CD4-positive, alpha-beta T cell treated with Interleukin-15 for 1 hour (primary cell): Measurements from ENCODE around the gene ERBB4.

ENCODE experiments used
- DNase-seq: peaks from one replicate; pipeline ENCODE4 v3.0.0-alpha.2; 2020

ERBB4 gene

DNA sequence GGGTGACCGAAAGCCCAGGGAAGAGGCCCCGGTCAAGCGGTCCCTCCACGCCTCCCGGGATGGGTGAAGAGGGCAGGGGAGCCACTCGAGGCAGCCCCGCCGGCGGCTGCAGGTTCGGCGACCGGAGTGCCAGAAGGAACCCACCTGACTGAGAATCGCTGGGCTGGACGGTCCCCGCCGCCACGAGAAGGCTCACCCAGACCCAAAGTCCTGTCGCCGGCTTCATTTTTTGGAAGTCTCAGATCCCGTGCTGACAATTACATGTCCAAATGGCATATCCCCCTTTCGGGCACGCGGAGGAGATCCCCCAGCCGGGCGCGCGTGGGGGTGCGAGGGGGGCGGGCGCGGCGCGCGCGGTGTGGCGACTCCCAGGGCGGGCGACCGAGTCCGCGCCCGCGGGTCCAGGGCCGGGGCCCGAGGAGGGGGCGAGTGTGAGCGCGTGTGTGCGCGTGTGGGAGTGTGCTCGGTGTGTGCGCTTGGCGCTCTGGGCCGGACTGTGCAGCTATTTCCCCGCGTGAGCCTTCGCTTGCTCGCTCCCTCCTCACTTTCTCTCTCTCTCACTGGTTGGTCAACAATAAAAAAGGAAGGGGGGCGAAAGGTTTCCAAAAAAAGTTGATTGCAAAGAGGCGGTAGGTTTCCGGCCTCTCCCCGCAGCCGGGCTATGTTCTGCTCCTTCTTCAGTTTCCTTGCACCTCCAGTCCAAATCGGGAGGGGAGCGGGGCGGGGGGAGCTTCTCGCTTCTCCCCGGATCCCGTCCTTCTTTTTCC, at the start of gene ERBB4:
Gene ERBB4, minus strand, starts transcription at position 498 of the 767 bp plus-strand sequence. Its CDS starts 272 bp downstream, at position 226.
- DNase-seq = no peak

- no peak for DNase-seq
These were observed 41.5 kb upstream of the ERBB4 start for GRCh38 chr2:212580117-212580516.

GRCh38 chr2:212556296-212556695, 17.7 kb upstream of the ERBB4 start:
- no peak for DNase-seq

DNA sequence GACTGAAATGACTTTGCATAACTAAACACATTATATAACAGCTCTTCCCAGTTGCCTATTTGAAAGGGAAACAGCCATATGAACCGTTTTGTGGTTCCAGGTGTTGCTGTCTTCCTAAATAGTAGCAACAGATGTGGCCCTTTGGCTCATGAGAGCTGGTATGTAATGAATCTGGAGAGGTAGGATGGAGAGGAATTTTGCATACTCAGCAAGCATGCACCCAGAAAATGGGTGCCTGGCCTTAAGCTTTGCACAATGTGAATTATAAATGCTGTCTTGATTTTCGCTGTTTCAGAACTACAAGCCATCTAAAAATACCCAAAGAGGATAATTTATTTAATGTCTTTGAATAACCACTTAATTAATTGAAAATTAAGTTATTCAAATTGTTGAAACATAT, 15.6 kb upstream of the ERBB4 start:
- no peak for DNase-seq

DNA sequence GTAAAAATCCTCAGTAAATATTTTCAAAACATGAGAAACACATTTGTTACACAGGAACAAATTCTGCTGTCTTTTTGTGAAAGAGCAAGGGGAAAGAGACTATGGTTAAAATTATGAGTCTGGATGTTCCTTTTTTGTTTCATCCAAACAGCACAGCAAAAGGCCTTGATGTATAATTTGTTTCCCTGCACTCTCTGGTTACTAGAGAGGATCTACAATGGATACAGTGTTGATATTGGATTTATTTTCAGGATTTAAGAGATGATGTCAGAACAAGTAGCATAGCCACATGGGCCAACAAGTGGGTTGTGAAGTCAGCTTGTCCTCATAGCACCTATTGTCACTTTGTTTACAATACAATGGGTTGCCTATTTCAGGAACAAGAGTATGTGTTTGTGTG, 11.3 kb upstream of the ERBB4 start:
- DNase-seq = no peak

GRCh38 chr2:212549463-212549862, 10.9 kb upstream of the ERBB4 start:
- no peak for DNase-seq

DNA sequence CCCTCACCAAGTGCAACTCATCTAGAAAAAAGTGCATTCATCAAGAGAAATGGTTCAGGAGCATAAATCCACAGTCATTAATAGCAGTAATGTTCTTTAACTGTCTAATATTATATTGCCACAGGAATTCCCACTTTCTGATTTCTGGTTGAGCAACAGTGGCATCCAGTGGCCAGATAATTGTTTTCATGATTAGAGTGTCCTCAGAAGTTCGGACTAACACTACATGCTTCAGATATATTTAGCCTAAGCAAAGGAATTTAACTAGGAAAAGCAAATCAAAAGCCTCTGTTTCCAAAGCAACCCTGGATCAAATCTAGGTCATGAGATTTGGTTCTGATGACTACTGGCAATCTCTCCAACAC, 9.8 kb upstream of the ERBB4 start:
- DNase-seq = no peak

GRCh38 chr2:212547716-212548454, 9.3 kb upstream of the ERBB4 start:
- DNase-seq = no peak

GRCh38 chr2:212546669-212547068, 8.1 kb upstream of the ERBB4 start:
- DNase-seq = no peak

DNA sequence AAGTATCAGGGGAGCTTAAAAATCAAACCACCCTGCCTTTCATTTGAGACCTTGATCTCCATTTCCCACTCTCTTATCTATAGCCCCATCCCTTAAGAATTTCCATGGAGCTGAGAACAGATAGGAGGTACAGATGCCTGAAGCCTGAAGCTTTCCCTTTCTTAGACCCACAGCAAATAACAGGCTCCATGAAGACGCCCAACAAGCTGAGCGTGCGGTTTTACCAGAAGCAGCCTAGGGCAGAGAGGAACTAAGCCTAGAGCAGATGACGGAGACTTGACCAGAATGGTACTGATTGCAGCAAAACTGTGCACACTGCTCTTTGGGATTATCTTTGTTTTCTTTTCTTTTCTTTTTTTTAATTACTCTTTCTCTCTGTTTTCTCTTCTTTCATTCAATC, 1.7 kb upstream of the ERBB4 start:
- no peak for DNase-seq

- DNase-seq = no peak
These were observed 674 bp upstream of the ERBB4 start for GRCh38 chr2:212539072-212539880.

DNA sequence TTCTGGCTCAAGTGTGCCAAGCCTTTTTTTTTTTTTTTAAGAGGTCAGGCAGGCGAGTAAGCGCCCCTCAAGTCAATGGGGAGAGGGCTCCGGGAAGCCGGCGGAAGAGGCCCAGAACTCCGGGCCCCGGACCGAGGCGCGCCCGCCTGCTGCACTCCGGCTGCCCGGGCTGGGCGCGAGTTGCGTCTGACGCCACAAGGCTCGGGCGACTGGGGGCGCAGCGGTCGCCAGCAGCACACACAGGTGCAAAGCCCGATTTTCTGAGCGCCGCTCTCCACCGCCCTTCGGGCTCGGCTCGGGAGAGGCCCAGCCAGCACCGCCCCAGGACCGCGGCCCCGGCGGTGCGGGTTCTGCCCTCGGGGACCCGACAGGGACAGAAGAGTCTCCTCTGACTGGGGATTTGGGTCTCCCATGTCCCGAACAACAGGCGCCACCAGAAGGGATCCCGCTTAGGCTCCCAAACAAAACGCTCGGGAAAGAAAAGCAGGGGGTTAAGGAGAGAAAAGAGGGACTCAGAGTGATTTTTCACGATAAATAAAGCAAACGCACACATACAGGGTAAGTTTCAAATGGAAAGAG, 787 bp downstream of the ERBB4 start:
- DNase-seq = no peak

DNA sequence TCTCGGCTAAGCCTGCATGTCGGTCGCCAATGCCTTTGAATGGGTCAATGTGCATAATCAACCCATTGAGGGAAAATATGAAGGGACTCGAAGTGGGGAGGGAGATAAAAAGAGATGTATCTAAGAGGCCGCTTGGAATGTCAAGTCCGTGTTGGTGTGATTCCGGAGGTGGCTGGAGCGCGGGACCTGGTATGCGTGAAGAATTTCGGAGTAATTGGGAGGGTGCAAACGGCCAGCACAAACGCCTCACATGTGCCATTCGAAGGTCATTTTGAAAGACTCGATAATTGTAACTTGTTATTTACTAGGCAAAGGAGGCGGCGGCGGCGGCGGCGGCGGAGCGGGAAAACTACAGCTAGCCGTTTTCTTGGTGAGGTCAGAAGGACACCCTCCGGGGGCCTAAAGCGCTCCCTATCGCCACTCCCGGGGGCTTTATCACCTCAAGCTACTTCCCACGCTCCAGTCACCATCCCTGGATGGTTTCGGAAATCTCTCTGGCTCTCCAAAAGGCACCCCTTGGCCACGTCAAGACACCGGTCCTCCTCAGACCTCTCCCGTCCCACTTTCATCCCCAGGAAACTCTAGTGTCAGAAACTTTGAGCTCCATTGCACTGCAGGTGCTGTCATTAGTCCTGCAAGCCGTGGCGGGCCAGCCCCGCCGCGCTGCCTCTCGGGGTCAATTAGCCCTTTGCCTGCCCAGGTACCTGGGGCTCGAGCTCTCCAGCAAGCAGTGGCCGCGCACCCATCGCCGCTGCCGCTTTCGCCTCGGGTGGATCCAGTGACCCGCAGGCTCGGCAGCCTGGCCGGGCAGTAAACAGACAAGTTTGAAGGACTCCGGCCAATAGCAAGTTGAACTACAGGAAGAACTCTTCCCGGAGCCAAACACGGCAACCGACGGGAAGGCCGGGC, 1.5 kb downstream of the ERBB4 start:
- no peak for DNase-seq

GRCh38 chr2:212535996-212536816, 2.4 kb downstream of the ERBB4 start:
- DNase-seq = no peak

GRCh38 chr2:212534336-212534735, 4.3 kb downstream of the ERBB4 start:
- no peak for DNase-seq

DNA sequence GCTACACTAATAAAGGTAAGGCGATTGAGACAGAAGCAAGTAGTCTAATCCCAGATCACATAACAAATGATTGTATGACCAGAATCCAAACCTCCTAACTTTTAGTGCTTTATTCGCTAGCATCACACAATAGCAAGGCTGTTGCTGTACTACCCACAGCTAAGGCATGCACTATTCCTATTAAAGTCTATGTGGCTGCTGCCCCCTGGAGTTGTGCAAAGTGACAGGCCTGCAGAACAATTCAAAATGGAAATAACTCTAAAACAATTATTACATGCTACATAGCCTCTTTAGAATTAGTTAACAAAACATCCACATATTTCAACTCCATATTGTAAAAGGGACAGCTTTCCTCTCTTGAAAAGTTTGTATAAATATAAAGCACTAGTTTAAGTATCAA, 6.0 kb downstream of the ERBB4 start:
- DNase-seq = no peak

DNA sequence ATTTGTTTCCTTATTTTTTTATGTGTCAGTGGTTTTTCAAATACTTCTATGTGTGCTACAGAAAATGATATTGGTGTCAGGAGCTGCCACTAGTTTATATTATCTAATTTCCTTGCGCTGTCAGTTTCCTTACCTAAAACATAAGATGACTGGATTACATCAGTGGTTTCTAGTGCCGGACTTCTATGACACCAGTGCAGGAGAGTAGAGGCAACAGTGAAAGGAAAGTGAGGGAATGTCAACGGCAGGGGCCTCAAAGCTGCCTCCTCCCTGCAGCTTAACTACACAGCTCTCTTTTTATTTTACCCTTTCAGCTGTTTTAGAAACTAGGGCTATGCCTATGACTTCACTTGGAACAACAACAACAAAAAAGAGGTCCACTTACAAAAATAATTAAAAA, 6.5 kb downstream of the ERBB4 start:
- DNase-seq = no peak

- DNase-seq = no peak
These were observed 7.1 kb downstream of the ERBB4 start for GRCh38 chr2:212531499-212531898.

- no peak for DNase-seq
These were observed 7.6 kb downstream of the ERBB4 start for GRCh38 chr2:212530991-212531390.

DNA sequence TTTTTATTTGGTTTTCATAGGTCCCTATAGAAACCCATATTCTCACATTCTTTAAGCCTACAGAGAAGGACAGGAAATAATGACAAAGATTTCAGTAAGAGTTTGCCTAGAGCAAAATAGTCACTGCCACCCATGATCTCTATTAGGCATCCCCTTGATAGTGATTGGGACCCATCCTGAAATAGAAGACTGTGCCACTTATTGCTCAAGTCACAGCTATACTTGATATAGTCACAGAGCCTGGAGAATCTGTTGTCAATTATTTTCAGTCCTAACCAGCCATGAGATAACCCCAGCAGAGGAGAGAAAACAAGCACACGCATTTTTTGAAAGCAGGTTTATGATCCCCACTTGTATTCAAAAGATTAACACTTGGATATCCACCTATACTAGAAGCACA, 8.2 kb downstream of the ERBB4 start:
- DNase-seq = no peak
